Measurements from ENCODE around the gene TULP3. TPM values are rescaled to one million over a fixed set of nuclear protein-coding genes. Genes with fewer than 3 reads are reported as not detected.

The TULP3 gene
- total and polyA plus RNA-seq, 10 of the 15 experiments (the other 5 are each of a cell fraction or from before 2014, with no cell fraction given): 3.1 to 10.4 (median 8.1) TPM

GRCh38 chr12:2986876-2987275 lies 96.2 kb downstream of the TULP3 start:
- no peak overlapping the region for H3K4me3 ChIP-seq
- no peaks in the 10 kb centered on the region for H3K9me3 ChIP-seq (replicated peaks; ENCODE audit: control insufficient read depth, insufficient read depth, low read length)
- POLR2A ChIA-PET: no interaction called here
- no peaks in the 10 kb centered on the region for H3K27me3 ChIP-seq (replicated peaks in 1 of 2; ENCODE audit: control insufficient read depth in 2 of 2, insufficient read depth in 2 of 2, low read length in 1 of 2)
- no peak overlapping the region for H3K27ac ChIP-seq (ENCODE audit: control insufficient read depth, insufficient read depth)
- no TSS peak for BruUV-seq (replicated peaks)
- intact Hi-C loops (cut with micrococcal nuclease; ENCODE audit: unreplicated experiment): no loop called here
- ATAC-seq (no peak), FAIRE-seq (no peak), DNase-seq (ENCODE audit: low read depth, low spot score) (no peak)
- SMC1A ChIA-PET (ENCODE audit: uncharacterized antibody, unreplicated experiment): interaction anchor here (0.5 to 0.6 kb wide), 2 partner anchors 113 to 1975 kb away, joined by 3 to 6 read pairs; no protein-coding TSS in a partner anchor
- TF ChIP-seq IRF3 (IDR thresholded peaks at IDR 0.05) (no peak), TARDBP (IDR thresholded peaks at IDR 0.05; ENCODE audit: borderline replicate concordance) (no peak), ASH2L (IDR thresholded peaks at IDR 0.05; ENCODE audit: borderline replicate concordance, low read depth) (no peak), ZSCAN29 (IDR thresholded peaks at IDR 0.05) (no peak), SIN3A (IDR thresholded peaks at IDR 0.05; ENCODE audit: low read depth, low read length) (no peak), IKZF2 (IDR thresholded peaks at IDR 0.05) (no peak), DPF2 (IDR thresholded peaks at IDR 0.05) (no peak), PRDM15 (CRISPR knock-in tag; IDR thresholded peaks at IDR 0.05) (no peak), MYC (IDR thresholded peaks at IDR 0.05; ENCODE audit: insufficient read depth, insufficient read length, insufficient replicate concordance, low read length, severe bottlenecking) (no peak), NR2C2 (IDR thresholded peaks at IDR 0.05; ENCODE audit: borderline replicate concordance, control insufficient read depth, insufficient read length, low read depth) (no peak), CBX5 (IDR thresholded peaks at IDR 0.05; ENCODE audit: low read depth) (no peak), ZNF622 (IDR thresholded peaks at IDR 0.05) (no peak), TCF12 (IDR thresholded peaks at IDR 0.05; ENCODE audit: low read depth, low read length) (no peak)
- in situ Hi-C loops (cut with MboI): no loop called here
- RAD21 ChIA-PET (ENCODE audit: unreplicated experiment): no interaction called here
- no peak overlapping the region for H2AFZ ChIP-seq (ENCODE audit: control insufficient read depth, low read depth, low read length)
- no peak overlapping the region for H3K4me2 ChIP-seq (ENCODE audit: control insufficient read depth, insufficient read depth)
- no peaks in the 10 kb centered on the region for H3K79me2 ChIP-seq (ENCODE audit: control insufficient read depth, insufficient read depth, low read length)
- no peaks in the 10 kb centered on the region for H3K4me1 ChIP-seq (ENCODE audit: control insufficient read depth, insufficient read depth, low read length)
- H3K36me3 ChIP-seq (ENCODE audit: control insufficient read depth in 2 of 2, insufficient read depth in 2 of 2, low read length in 1 of 2): no peaks in the 10 kb centered on the region
- WGBS (ENCODE audit: insufficient coverage, insufficient replicate concordance, low lambda C conversion rate, missing lambda C conversion rate): 37% methylated on average over 3 of the region's 3 CpGs
- no peaks in the 10 kb centered on the region for H4K20me1 ChIP-seq (ENCODE audit: control insufficient read depth, insufficient read depth)
- no peak overlapping the region for H3K9ac ChIP-seq (ENCODE audit: control insufficient read depth, insufficient read depth, low read length)
- CTCF ChIA-PET: no interaction called here
